ENCODE measurements around the gene CAMKMT.
"Not testable (repeated sequence)": the region's sequence is repeated elsewhere in the genome, so short reads cannot be mapped to it uniquely, and the experiment has no call there.

CAMKMT gene

GRCh38 chr2:44495035-44495434 lies 133.3 kb downstream of the CAMKMT start:
- in situ Hi-C loops (cut with HindIII; ENCODE audit: low sequenced_read_pairs), result no loop called here
- TF ChIP-seq CTCF (IDR thresholded peaks at IDR 0.05; ENCODE audit: low read depth, low read length), result no peak
- no peak for DNase-seq (ENCODE audit: low read depth, low spot score)
- H3K4me3 ChIP-seq (ENCODE audit: low read depth, low read length), result no peak overlapping the region

GRCh38 chr2:44495544-44495943 lies 133.8 kb downstream of the CAMKMT start:
- no peak overlapping the region for H3K4me3 ChIP-seq (ENCODE audit: low read depth, low read length)
- DNase-seq (ENCODE audit: low read depth, low spot score), result no peak
- TF ChIP-seq CTCF (IDR thresholded peaks at IDR 0.05; ENCODE audit: low read depth, low read length), result no peak
- in situ Hi-C loops (cut with HindIII; ENCODE audit: low sequenced_read_pairs), result no loop called here

- no peak overlapping the region for H3K4me3 ChIP-seq (ENCODE audit: low read depth, low read length)
- in situ Hi-C loops (cut with HindIII; ENCODE audit: low sequenced_read_pairs), result no loop called here
- no peak for DNase-seq (ENCODE audit: low read depth, low spot score)
- no peak for TF ChIP-seq CTCF (IDR thresholded peaks at IDR 0.05; ENCODE audit: low read depth, low read length)
Measured at GRCh38 chr2:44496130-44496529, 134.4 kb downstream of the CAMKMT start.

GRCh38 chr2:44498551-44498950 lies 136.8 kb downstream of the CAMKMT start:
- in situ Hi-C loops (cut with HindIII; ENCODE audit: low sequenced_read_pairs), result no loop called here
- H3K4me3 ChIP-seq (ENCODE audit: low read depth, low read length), result no peak overlapping the region
- DNase-seq (ENCODE audit: low read depth, low spot score), result no peak
- no peak for TF ChIP-seq CTCF (IDR thresholded peaks at IDR 0.05; ENCODE audit: low read depth, low read length)

- in situ Hi-C loops (cut with HindIII; ENCODE audit: low sequenced_read_pairs); DNase-seq (ENCODE audit: low read depth, low spot score): not testable (repeated sequence)
Measured at GRCh38 chr2:44505664-44506063, 143.9 kb downstream of the CAMKMT start.

GRCh38 chr2:44510246-44510645 lies 148.5 kb downstream of the CAMKMT start:
- H3K4me3 ChIP-seq (ENCODE audit: low read depth, low read length), result no peak overlapping the region
- TF ChIP-seq CTCF (IDR thresholded peaks at IDR 0.05; ENCODE audit: low read depth, low read length), result no peak
- no peak for DNase-seq (ENCODE audit: low read depth, low spot score)
- in situ Hi-C loops (cut with HindIII; ENCODE audit: low sequenced_read_pairs), result no loop called here

More at GRCh38 chr2:44505664-44506063, 143.9 kb downstream of the CAMKMT start:
- H3K4me3 ChIP-seq (ENCODE audit: low read depth, low read length), result not testable (repeated sequence)

GRCh38 chr2:44515416-44515815 lies 153.7 kb downstream of the CAMKMT start:
- DNase-seq (ENCODE audit: low read depth, low spot score), result no peak
- no peak overlapping the region for H3K4me3 ChIP-seq (ENCODE audit: low read depth, low read length)
- in situ Hi-C loops (cut with HindIII; ENCODE audit: low sequenced_read_pairs), result no loop called here
- no peak for TF ChIP-seq CTCF (IDR thresholded peaks at IDR 0.05; ENCODE audit: low read depth, low read length)

Measured in astrocyte of the spinal cord (primary cell).